HUES64 (cell line): ENCODE data around the gene FAM234A.
A peak's percentile ranks its signal among the peaks of the same experiment; 100 is the strongest.

ENCODE experiments used
- H3K27ac ChIP-seq: 2 replicates; pipeline ENCODE4 v1.7.0; 2013; ENCODE audit warnings: low read depth, low read length, inconsistent platforms
- H3K27me3 ChIP-seq: 2 replicates; pipeline ENCODE4 v1.6.1; 2013; ENCODE audit warnings: mild to moderate bottlenecking, low read length; ENCODE audit not compliant: insufficient read depth
- H3K36me3 ChIP-seq: 2 replicates; pipeline ENCODE4 v1.6.1; 2013; ENCODE audit warnings: mild to moderate bottlenecking, low read length; ENCODE audit not compliant: insufficient read depth
- H3K4me1 ChIP-seq: 2 replicates; pipeline ENCODE4 v1.6.1; 2013; ENCODE audit warnings: mild to moderate bottlenecking, low read length, moderate library complexity; ENCODE audit not compliant: insufficient read depth
- H3K4me3 ChIP-seq: 2 replicates; pipeline ENCODE4 v1.5.1; 2013; ENCODE audit warnings: mild to moderate bottlenecking, low read length, moderate library complexity
- H3K9ac ChIP-seq: 2 replicates; pipeline ENCODE4 v1.6.1; 2013; ENCODE audit warnings: mild to moderate bottlenecking, low read depth, low read length
- H3K9me3 ChIP-seq: 2 replicates; pipeline ENCODE4 v1.6.1; 2013; ENCODE audit warnings: low read depth, low read length; ENCODE audit not compliant: insufficient read depth
- WGBS: fragments of 150-250, 120-280 bp; methylation state at CpG from one replicate; pipeline ENCODE4 v1.1.7; 2013; ENCODE audit warnings: missing lambda C conversion rate; 5-methylcytosine and 5-hydroxymethylcytosine counted together

FAM234A gene

GRCh38 chr16:275786-276232 is 41.2 kb downstream of the FAM234A start, which contains the start of gene RGS11:
Gene RGS11 (minus strand): TSS chr16:275944. CDS start chr16:275911, 33 bp downstream.
- Histone ChIP-seq H3K36me3 (no peaks in the 10 kb centered on the region), H3K4me3 (peak within 1 kb of the TSS; percentile 45), H3K9me3 (no peaks in the 10 kb centered on the region), H3K4me1 (no peaks in the 10 kb centered on the region), H3K9ac (no peak within 1 kb of the TSS), H3K27ac (no peak within 1 kb of the TSS), H3K27me3 (peaks cover 55% of the 10 kb centered on the region)
- 8% methylated on average over 56 of the region's 56 CpGs for WGBS

GRCh38 chr16:276426-277077 is 41.9 kb downstream of the FAM234A start:
- H3K9ac ChIP-seq, result no peak overlapping the region
- no peak overlapping the region for H3K27ac ChIP-seq
- H3K36me3 ChIP-seq, result no peaks in the 10 kb centered on the region
- no peak overlapping the region for H3K4me3 ChIP-seq
- WGBS, result 84% methylated on average over 20 of the region's 20 CpGs
- H3K4me1 ChIP-seq, result no peaks in the 10 kb centered on the region
- H3K27me3 ChIP-seq, result peaks cover 63% of the 10 kb centered on the region
- H3K9me3 ChIP-seq, result no peaks in the 10 kb centered on the region

- WGBS, result 84% methylated on average over 6 of the region's 6 CpGs
- Histone ChIP-seq H3K27ac (no peak overlapping the region), H3K9ac (no peak overlapping the region), H3K27me3 (peaks cover 67% of the 10 kb centered on the region), H3K4me3 (no peak overlapping the region), H3K36me3 (no peaks in the 10 kb centered on the region), H3K4me1 (no peaks in the 10 kb centered on the region), H3K9me3 (no peaks in the 10 kb centered on the region)
These were observed 44.3 kb downstream of the FAM234A start for GRCh38 chr16:278863-279366.

GRCh38 chr16:279531-279930 is 44.9 kb downstream of the FAM234A start:
- Histone ChIP-seq H3K27me3 (peaks cover 61% of the 10 kb centered on the region), H3K4me3 (no peak overlapping the region), H3K27ac (no peak overlapping the region), H3K36me3 (no peaks in the 10 kb centered on the region), H3K9me3 (no peaks in the 10 kb centered on the region), H3K9ac (no peak overlapping the region), H3K4me1 (no peaks in the 10 kb centered on the region)
- WGBS, result 80% methylated on average over 7 of the region's 7 CpGs

GRCh38 chr16:280005-280460 is 45.4 kb downstream of the FAM234A start:
- peaks cover 56% of the 10 kb centered on the region for H3K27me3 ChIP-seq

GRCh38 chr16:280552-280951 is 45.9 kb downstream of the FAM234A start, which contains the start of gene ARHGDIG:
Gene ARHGDIG (plus strand): TSS chr16:280591. CDS start chr16:280681, 90 bp downstream.
- Histone ChIP-seq H3K36me3 (no peaks in the 10 kb centered on the region), H3K9me3 (no peaks in the 10 kb centered on the region), H3K4me3 (peak within 1 kb of the TSS; percentile 52), H3K4me1 (no peaks in the 10 kb centered on the region), H3K9ac (peak within 1 kb of the TSS; percentile 67; the same call in 1 of the 2 replicates), H3K27ac (no peak within 1 kb of the TSS), H3K27me3 (peaks cover 52% of the 10 kb centered on the region)
- WGBS, result under 1% methylated on average over 54 of the region's 54 CpGs

More at GRCh38 chr16:280005-280460, 45.4 kb downstream of the FAM234A start:
- Histone ChIP-seq H3K9me3 (no peaks in the 10 kb centered on the region), H3K4me1 (no peaks in the 10 kb centered on the region), H3K9ac (no peak overlapping the region), H3K4me3 (peak overlapping the region; percentile 44), H3K36me3 (no peaks in the 10 kb centered on the region), H3K27ac (no peak overlapping the region)
- 9% methylated on average over 47 of the region's 47 CpGs for WGBS

GRCh38 chr16:280991-281659 is 46.5 kb downstream of the FAM234A start:
- peaks cover 48% of the 10 kb centered on the region for H3K27me3 ChIP-seq
- H3K27ac ChIP-seq, result no peak overlapping the region
- H3K9ac ChIP-seq, result peak overlapping the region; percentile 67; the same call in 1 of the 2 replicates
- no peaks in the 10 kb centered on the region for H3K36me3 ChIP-seq
- 63% methylated on average over 27 of the region's 27 CpGs for WGBS
- no peaks in the 10 kb centered on the region for H3K9me3 ChIP-seq
- no peaks in the 10 kb centered on the region for H3K4me1 ChIP-seq
- H3K4me3 ChIP-seq, result peak overlapping the region; percentile 52

GRCh38 chr16:281660-282255 is 47.1 kb downstream of the FAM234A start:
- WGBS, result 90% methylated on average over 25 of the region's 25 CpGs

GRCh38 chr16:282491-282890 is 47.9 kb downstream of the FAM234A start:
- 96% methylated on average over 22 of the region's 22 CpGs for WGBS
- peaks cover 38% of the 10 kb centered on the region for H3K27me3 ChIP-seq
- H3K27ac ChIP-seq, result no peak overlapping the region
- no peak overlapping the region for H3K4me3 ChIP-seq
- H3K36me3 ChIP-seq, result peaks cover 12% of the 10 kb centered on the region; the same call in 1 of the 2 replicates
- no peaks in the 10 kb centered on the region for H3K9me3 ChIP-seq
- no peak overlapping the region for H3K9ac ChIP-seq
- H3K4me1 ChIP-seq, result no peaks in the 10 kb centered on the region

More at GRCh38 chr16:281660-282255, 47.1 kb downstream of the FAM234A start:
- H3K27ac ChIP-seq, result no peak overlapping the region
- H3K4me1 ChIP-seq, result no peaks in the 10 kb centered on the region
- no peak overlapping the region for H3K9ac ChIP-seq
- H3K27me3 ChIP-seq, result peaks cover 42% of the 10 kb centered on the region
- H3K9me3 ChIP-seq, result no peaks in the 10 kb centered on the region
- no peak overlapping the region for H3K4me3 ChIP-seq
- H3K36me3 ChIP-seq, result peaks cover 5% of the 10 kb centered on the region; the same call in 1 of the 2 replicates

- H3K9ac ChIP-seq, result no peak within 1 kb of the TSS
- WGBS, result 89% methylated on average over 25 of the region's 25 CpGs
- no peak within 1 kb of the TSS for H3K27ac ChIP-seq
- H3K9me3 ChIP-seq, result no peaks in the 10 kb centered on the region
- no peaks in the 10 kb centered on the region for H3K4me1 ChIP-seq
- peaks cover 19% of the 10 kb centered on the region for H3K36me3 ChIP-seq
- peaks cover 35% of the 10 kb centered on the region for H3K27me3 ChIP-seq
- H3K4me3 ChIP-seq, result no peak within 1 kb of the TSS
These were observed 48.6 kb downstream of the FAM234A start, which contains the start of gene PDIA2 for GRCh38 chr16:283033-283805. Gene PDIA2 (plus strand): TSS chr16:283164. CDS start chr16:283170, 6 bp downstream.
